ENCODE measurements around the gene TAP2. TPM values are rescaled to one million over a fixed set of nuclear protein-coding genes. Genes with fewer than 3 reads are reported as not detected.
A peak's percentile ranks its signal among the peaks of the same experiment; 100 is the strongest.

Gene TAP2
- total and polyA plus RNA-seq, 5 donors: 11.2 to 23.3 (median 20.4) TPM

DNA sequence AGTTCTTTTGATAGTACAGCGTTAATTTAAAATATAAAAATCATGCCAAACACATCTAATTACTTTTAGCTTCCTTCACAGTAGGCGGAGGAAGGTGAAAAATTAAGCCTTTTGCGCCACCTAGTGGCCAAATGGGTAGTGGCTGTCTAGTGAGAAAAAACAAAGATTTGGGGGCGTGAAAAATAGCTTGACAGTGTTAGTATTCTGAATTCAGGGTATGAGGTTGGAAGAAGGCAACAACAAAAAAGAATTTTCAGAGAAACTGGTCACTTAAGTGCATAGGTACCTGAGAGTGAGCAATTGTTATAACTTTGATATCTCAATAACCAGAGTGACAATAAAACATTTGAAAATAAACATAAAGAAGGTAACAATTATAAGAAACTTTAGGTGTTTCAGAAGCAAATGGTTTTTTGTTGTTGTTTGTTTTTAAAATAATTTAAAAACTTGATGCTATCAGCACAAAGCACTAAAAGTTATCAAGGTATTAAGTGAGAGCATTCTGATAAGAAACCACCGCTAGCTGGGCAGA is 29.8 kb upstream of the TAP2 start:
- intact Hi-C loops (cut with DNase I): loop anchor here in 3 of 4 donors (2.0 to 5.0 kb wide), 3 partner anchors 30 to 451 kb away; partner anchors contain the start of gene TAP2 (in 1 of the 3)
- Histone ChIP-seq H3K4me1 (ENCODE audit: control insufficient read depth, insufficient read depth, low read length) (no peaks in the 10 kb centered on the region), H3K27ac (ENCODE audit: low read length) (no peak overlapping the region), H3K4me3 (ENCODE audit: low read length) (no peak overlapping the region), H3K27me3 (ENCODE audit: control insufficient read depth, insufficient read depth) (no peaks in the 10 kb centered on the region), H3K9me3 (ENCODE audit: control insufficient read depth, low read length) (no peaks in the 10 kb centered on the region)
- peak; percentile 66 to 88 for ATAC-seq
- DNase-seq: peak; percentile 78 to 91 (median 82)
- 12% methylated on average over 5 of the region's 5 CpGs for WGBS

DNA sequence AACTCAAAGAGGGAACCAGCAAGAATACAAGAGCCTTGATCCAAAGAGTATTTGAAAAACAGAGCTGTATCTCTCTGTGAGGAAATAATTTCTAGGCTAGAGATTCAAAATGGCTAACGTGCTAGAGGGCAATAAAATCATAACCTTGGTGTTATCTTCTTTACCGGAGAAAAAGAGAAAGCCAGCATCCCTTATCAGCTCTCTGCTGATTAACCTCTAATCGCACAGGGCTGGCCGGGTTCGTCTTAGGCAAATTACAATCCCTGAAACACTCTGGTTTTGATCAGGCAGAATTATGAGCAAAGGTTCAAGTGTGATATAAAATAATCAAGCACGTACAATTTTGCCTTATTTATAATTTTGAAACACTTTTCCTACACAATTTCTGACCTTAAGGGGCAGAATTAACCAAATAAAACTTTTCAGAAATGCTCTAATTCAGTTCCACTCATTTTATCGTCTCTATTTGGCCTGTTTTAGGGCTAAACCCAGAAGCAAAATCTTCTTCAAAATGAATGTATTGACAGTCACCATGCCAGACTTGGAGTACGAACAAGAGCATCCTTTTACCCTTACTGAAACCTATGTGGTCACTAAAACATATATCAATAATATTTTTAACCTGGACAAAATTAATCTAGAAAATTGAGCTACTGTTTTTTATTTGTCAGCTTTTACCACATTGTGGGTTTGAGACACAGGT is 29.2 kb upstream of the TAP2 start:
- no peaks in the 10 kb centered on the region for H3K9me3 ChIP-seq (ENCODE audit: control insufficient read depth, low read length)
- H3K4me1 ChIP-seq (ENCODE audit: control insufficient read depth, insufficient read depth, low read length): no peaks in the 10 kb centered on the region
- intact Hi-C loops (cut with DNase I): loop anchor here in 3 of 4 donors (2.0 to 5.0 kb wide), 3 partner anchors 29 to 450 kb away; partner anchors contain the start of gene TAP2 (in 2 of the 3)
- ATAC-seq (peak in 1 of 2 donors; percentile 40), DNase-seq (no peak)
- WGBS: 33% methylated on average over 8 of the region's 8 CpGs
- no peaks in the 10 kb centered on the region for H3K27me3 ChIP-seq (ENCODE audit: control insufficient read depth, insufficient read depth)
- no peak overlapping the region for H3K27ac ChIP-seq (ENCODE audit: low read length)
- no peak overlapping the region for H3K4me3 ChIP-seq (ENCODE audit: low read length)

- ATAC-seq (peak; percentile 16 to 60), DNase-seq (no peak)
- WGBS: 54% methylated on average over 3 of the region's 3 CpGs
- Histone ChIP-seq H3K4me1 (ENCODE audit: control insufficient read depth, insufficient read depth, low read length) (no peaks in the 10 kb centered on the region), H3K4me3 (ENCODE audit: low read length) (no peak overlapping the region), H3K27ac (ENCODE audit: low read length) (no peak overlapping the region), H3K9me3 (ENCODE audit: control insufficient read depth, low read length) (no peaks in the 10 kb centered on the region), H3K27me3 (ENCODE audit: control insufficient read depth, insufficient read depth) (no peaks in the 10 kb centered on the region)
- intact Hi-C loops (cut with DNase I): loop anchor here in 2 of 4 donors (2.0 to 5.0 kb wide), 3 partner anchors 28 to 450 kb away; partner anchors contain the start of gene TAP2 (in 1 of the 2)
Measured at GRCh38 chr6:32867022-32867477, 28.5 kb upstream of the TAP2 start.

DNA sequence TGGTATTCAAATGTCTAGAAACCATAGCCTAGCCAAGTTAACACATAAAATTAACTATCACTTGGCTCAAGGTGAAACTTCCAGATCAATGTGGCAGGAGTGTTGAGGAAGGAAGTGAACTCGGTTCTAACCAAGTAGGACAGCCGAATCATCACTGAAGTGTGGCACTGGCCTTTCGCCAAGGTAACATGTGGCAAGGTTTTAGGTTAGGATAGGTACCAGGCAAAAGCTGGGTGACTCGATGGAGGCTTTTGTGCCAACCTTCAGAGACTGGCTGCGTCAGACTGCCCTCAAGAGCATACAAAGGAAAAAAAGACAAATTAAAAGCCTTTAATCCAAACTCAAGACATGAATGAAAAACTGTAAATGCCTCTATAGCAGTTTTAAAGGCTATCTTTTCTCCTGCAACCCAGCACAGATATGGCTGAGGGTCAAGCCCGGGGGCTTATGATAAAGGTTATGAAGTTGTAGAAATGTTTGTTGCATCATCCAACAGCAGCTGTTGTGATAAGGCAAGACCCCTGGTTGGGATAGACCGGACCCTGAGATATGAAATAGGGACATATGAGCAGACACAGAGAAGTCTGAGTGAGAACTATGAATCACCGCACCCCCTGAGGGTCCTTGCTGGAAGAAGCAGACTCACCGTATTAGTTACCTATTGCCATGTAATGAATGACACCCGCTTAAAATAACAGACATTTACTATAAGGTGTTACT is 27.3 kb upstream of the TAP2 start:
- H3K27me3 ChIP-seq (ENCODE audit: control insufficient read depth, insufficient read depth): no peaks in the 10 kb centered on the region
- DNase-seq (no peak), ATAC-seq (no peak)
- H3K27ac ChIP-seq (ENCODE audit: low read length): no peak overlapping the region
- WGBS: 61% methylated on average over 10 of the region's 10 CpGs
- no peaks in the 10 kb centered on the region for H3K4me1 ChIP-seq (ENCODE audit: control insufficient read depth, insufficient read depth, low read length)
- intact Hi-C loops (cut with DNase I): loop anchor here in 2 of 4 donors (2.0 to 5.0 kb wide), 3 partner anchors 27 to 449 kb away; partner anchors contain the start of gene TAP2 (in 1 of the 2)
- no peak overlapping the region for H3K4me3 ChIP-seq (ENCODE audit: low read length)
- H3K9me3 ChIP-seq (ENCODE audit: control insufficient read depth, low read length): no peaks in the 10 kb centered on the region

GRCh38 chr6:32862725-32863124 is 24.2 kb upstream of the TAP2 start:
- H3K9me3 ChIP-seq (ENCODE audit: control insufficient read depth, low read length): no peaks in the 10 kb centered on the region
- no peaks in the 10 kb centered on the region for H3K4me1 ChIP-seq (ENCODE audit: control insufficient read depth, insufficient read depth, low read length)
- no peaks in the 10 kb centered on the region for H3K27me3 ChIP-seq (ENCODE audit: control insufficient read depth, insufficient read depth)
- no peak for DNase-seq
- 74% methylated on average over 3 of the region's 3 CpGs for WGBS
- intact Hi-C loops (cut with DNase I): no loop called here
- H3K27ac ChIP-seq (ENCODE audit: low read length): no peak overlapping the region
- ATAC-seq: no peak
- H3K4me3 ChIP-seq (ENCODE audit: low read length): no peak overlapping the region

DNA sequence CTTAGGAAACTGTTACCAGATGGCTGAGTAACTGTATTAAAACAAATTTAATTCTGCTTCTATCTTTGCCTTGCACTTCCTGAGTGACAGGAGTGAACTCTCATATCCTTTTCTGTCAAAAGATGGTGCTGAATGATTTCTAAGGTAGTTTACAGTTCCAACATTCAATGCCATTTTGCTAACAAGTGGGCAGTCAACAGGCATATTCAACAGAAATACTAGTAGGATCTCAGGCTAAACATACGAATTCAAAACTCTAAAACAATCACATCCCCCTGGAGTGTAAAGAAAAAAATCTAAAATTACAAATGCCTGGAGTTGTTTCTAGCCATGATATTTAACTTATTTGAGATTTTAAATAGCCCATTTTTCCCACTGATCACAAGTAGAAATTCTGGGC is 22.1 kb upstream of the TAP2 start:
- no peak for ATAC-seq
- Histone ChIP-seq H3K27me3 (ENCODE audit: control insufficient read depth, insufficient read depth) (no peaks in the 10 kb centered on the region), H3K9me3 (ENCODE audit: control insufficient read depth, low read length) (no peaks in the 10 kb centered on the region), H3K4me1 (ENCODE audit: control insufficient read depth, insufficient read depth, low read length) (no peaks in the 10 kb centered on the region), H3K4me3 (ENCODE audit: low read length) (no peak overlapping the region), H3K27ac (ENCODE audit: low read length) (no peak overlapping the region)
- DNase-seq: no peak
- intact Hi-C loops (cut with DNase I): no loop called here
- WGBS: 82% methylated on average over 1 of the region's 1 CpG

GRCh38 chr6:32858194-32858593 is 19.7 kb upstream of the TAP2 start:
- Histone ChIP-seq H3K9me3 (ENCODE audit: control insufficient read depth, low read length) (no peaks in the 10 kb centered on the region), H3K27ac (ENCODE audit: low read length) (no peak overlapping the region), H3K4me3 (ENCODE audit: low read length) (no peak overlapping the region), H3K4me1 (ENCODE audit: control insufficient read depth, insufficient read depth, low read length) (no peaks in the 10 kb centered on the region), H3K27me3 (ENCODE audit: control insufficient read depth, insufficient read depth) (no peaks in the 10 kb centered on the region)
- ATAC-seq: no peak
- WGBS: 87% methylated on average over 5 of the region's 5 CpGs
- no peak for DNase-seq
- intact Hi-C loops (cut with DNase I): no loop called here

DNA sequence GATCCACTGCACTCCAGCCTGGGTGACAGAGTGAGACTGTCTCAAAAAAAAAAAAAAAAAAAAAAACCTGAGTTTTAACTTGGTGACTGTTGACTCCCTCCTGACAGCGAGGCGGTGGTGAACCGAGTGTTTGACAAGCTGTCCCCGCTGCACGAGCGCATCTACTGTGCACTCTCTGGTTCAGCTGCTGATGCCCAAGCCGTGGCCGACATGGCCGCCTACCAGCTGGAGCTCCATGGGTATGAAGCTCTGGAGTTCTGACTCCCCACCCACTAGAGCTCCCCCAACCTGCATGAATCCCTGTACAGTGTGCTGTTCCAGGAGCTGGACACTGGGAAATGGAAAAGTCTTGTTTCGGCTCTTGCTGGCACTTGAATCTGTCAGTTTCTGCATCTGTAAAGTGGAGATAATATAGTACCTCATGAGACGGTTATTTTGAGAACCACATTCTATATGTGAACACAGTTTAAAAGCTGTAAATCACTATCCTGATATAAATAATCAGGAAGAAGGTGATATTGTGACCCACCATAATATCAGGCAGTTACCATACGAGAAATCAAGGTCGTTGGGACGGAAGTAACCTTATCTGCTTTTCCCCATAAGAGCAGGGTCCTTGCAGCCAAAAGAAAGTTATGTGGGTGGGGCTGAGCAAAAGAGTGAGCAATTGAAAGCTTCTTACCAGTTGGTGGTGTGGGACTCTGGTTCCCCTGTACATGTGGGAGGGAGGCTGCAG is 18.8 kb upstream of the TAP2 start:
- no peak for DNase-seq

GRCh38 chr6:32855467-32856174 is 17.1 kb upstream of the TAP2 start:
- intact Hi-C loops (cut with DNase I): no loop called here
- no peak for ATAC-seq
- no peaks in the 10 kb centered on the region for H3K27me3 ChIP-seq (ENCODE audit: control insufficient read depth, insufficient read depth)
- 81% methylated on average over 8 of the region's 8 CpGs for WGBS
- H3K4me1 ChIP-seq (ENCODE audit: control insufficient read depth, insufficient read depth, low read length): peaks cover 4% of the 10 kb centered on the region
- no peak for DNase-seq
- no peaks in the 10 kb centered on the region for H3K9me3 ChIP-seq (ENCODE audit: control insufficient read depth, low read length)
- no peak overlapping the region for H3K4me3 ChIP-seq (ENCODE audit: low read length)
- no peak overlapping the region for H3K27ac ChIP-seq (ENCODE audit: low read length)

More for the DNA sequence above, 18.8 kb upstream of the TAP2 start:
- 82% methylated on average over 14 of the region's 14 CpGs for WGBS
- no peak overlapping the region for H3K27ac ChIP-seq (ENCODE audit: low read length)
- no peaks in the 10 kb centered on the region for H3K9me3 ChIP-seq (ENCODE audit: control insufficient read depth, low read length)
- intact Hi-C loops (cut with DNase I): no loop called here
- H3K4me1 ChIP-seq (ENCODE audit: control insufficient read depth, insufficient read depth, low read length): no peaks in the 10 kb centered on the region
- no peaks in the 10 kb centered on the region for H3K27me3 ChIP-seq (ENCODE audit: control insufficient read depth, insufficient read depth)
- ATAC-seq: no peak
- H3K4me3 ChIP-seq (ENCODE audit: low read length): no peak overlapping the region

All from right cardiac atrium (tissue), 5 donors.